Measurements from ENCODE around the gene FUT7.

FUT7 gene

GRCh38 chr9:137042751-137043727, 11.2 kb upstream of the FUT7 start:
- H3K27ac ChIP-seq: no peak overlapping the region
- H3K36me3 ChIP-seq: peaks cover 12% of the 10 kb centered on the region
- no peaks in the 10 kb centered on the region for H3K9me3 ChIP-seq
- no peak for TF ChIP-seq CTCF (IDR thresholded peaks at IDR 0.05)
- H3K4me1 ChIP-seq (ENCODE audit: control insufficient read depth in 1 of 2, insufficient read depth in 1 of 2, low read depth in 1 of 2, low read length in 1 of 2): peaks cover 11 to 13% of the 10 kb centered on the region in 2 experiments
- H3K4me3 ChIP-seq (ENCODE audit: low read depth in 1 of 2, low read length in 1 of 2): no peak overlapping the region
- H3K27me3 ChIP-seq: peaks cover 77% of the 10 kb centered on the region

- Histone ChIP-seq H3K9me3 (no peaks in the 10 kb centered on the region), H3K36me3 (peaks cover 29% of the 10 kb centered on the region), H3K27ac (no peak overlapping the region), H3K27me3 (peaks cover 58% of the 10 kb centered on the region), H3K4me1 (ENCODE audit: control insufficient read depth in 1 of 2, insufficient read depth in 1 of 2, low read depth in 1 of 2, low read length in 1 of 2) (peaks cover 7 to 9% of the 10 kb centered on the region in 2 experiments), H3K4me3 (ENCODE audit: low read depth in 1 of 2, low read length in 1 of 2) (no peak overlapping the region)
- TF ChIP-seq CTCF (IDR thresholded peaks at IDR 0.05): no peak
Measured at GRCh38 chr9:137041124-137041523, 9.2 kb upstream of the FUT7 start.

- H3K9me3 ChIP-seq: no peaks in the 10 kb centered on the region
- peaks cover 9 to 10% of the 10 kb centered on the region in 2 experiments for H3K4me1 ChIP-seq (ENCODE audit: control insufficient read depth in 1 of 2, insufficient read depth in 1 of 2, low read depth in 1 of 2, low read length in 1 of 2)
- H3K36me3 ChIP-seq: peaks cover 35% of the 10 kb centered on the region
- H3K27ac ChIP-seq: no peak overlapping the region
- no peak overlapping the region for H3K4me3 ChIP-seq (ENCODE audit: low read depth in 1 of 2, low read length in 1 of 2)
- peaks cover 52% of the 10 kb centered on the region for H3K27me3 ChIP-seq
- no peak for TF ChIP-seq CTCF (IDR thresholded peaks at IDR 0.05)
Measured at GRCh38 chr9:137040568-137040967, 8.7 kb upstream of the FUT7 start.

- H3K27ac ChIP-seq: no peak overlapping the region
- TF ChIP-seq CTCF (IDR thresholded peaks at IDR 0.05): no peak
- no peak overlapping the region for H3K4me3 ChIP-seq (ENCODE audit: low read depth in 1 of 2, low read length in 1 of 2)
- peaks cover 43% of the 10 kb centered on the region for H3K36me3 ChIP-seq
- H3K27me3 ChIP-seq: peaks cover 44% of the 10 kb centered on the region
- H3K4me1 ChIP-seq (ENCODE audit: control insufficient read depth in 1 of 2, insufficient read depth in 1 of 2, low read depth in 1 of 2, low read length in 1 of 2): peaks cover 12% of the 10 kb centered on the region in 2 experiments
- no peaks in the 10 kb centered on the region for H3K9me3 ChIP-seq
Measured at GRCh38 chr9:137039611-137040366, 7.9 kb upstream of the FUT7 start.

- Histone ChIP-seq H3K27me3 (peaks cover 36% of the 10 kb centered on the region), H3K4me3 (ENCODE audit: low read depth in 1 of 2, low read length in 1 of 2) (no peak overlapping the region), H3K9me3 (no peaks in the 10 kb centered on the region), H3K36me3 (peaks cover 45% of the 10 kb centered on the region), H3K27ac (no peak overlapping the region), H3K4me1 (ENCODE audit: control insufficient read depth in 1 of 2, insufficient read depth in 1 of 2, low read depth in 1 of 2, low read length in 1 of 2) (peaks cover 19 to 20% of the 10 kb centered on the region in 2 experiments)
- no peak for TF ChIP-seq CTCF (IDR thresholded peaks at IDR 0.05)
Measured at GRCh38 chr9:137038916-137039315, 7.0 kb upstream of the FUT7 start.
